Right lobe of liver (tissue), 6 donors: Measurements from ENCODE around the gene IRAK3. TPM values are rescaled to one million over a fixed set of nuclear protein-coding genes. Genes with fewer than 3 reads are reported as not detected.
"Not testable (repeated sequence)": the region's sequence is repeated elsewhere in the genome, so short reads cannot be mapped to it uniquely, and the experiment has no call there.

Experiments
- ATAC-seq, 4 donors: fragments of 200-7000 bp; cut with Tn5 transposase; one replicate each; pipeline ENCODE4 v1.9.1; 2020; ENCODE audit warnings: mild to moderate bottlenecking in 4 of 4, moderate library complexity in 4 of 4
- DNase-seq, 3 donors: peaks; one replicate each; pipeline ENCODE4 v3.0.0-alpha.2; 2020
- H3K27ac ChIP-seq, 3 donors: fragments of 200-600 bp; one replicate each; pipeline ENCODE4 v1.8.0; 2022
- H3K27me3 ChIP-seq, 2 donors: fragments of 200-600 bp; one replicate each; pipeline ENCODE4 v1.8.0; 2022
- H3K36me3 ChIP-seq, 4 donors: fragments of 200-600 bp; sonication (generic) in 1 of 4; one replicate each; pipeline versions ENCODE4 v1.5.1 to v1.8.0; 2017 to 2022; ENCODE audit warnings: control low read depth in 1 of 4
- H3K4me1 ChIP-seq, 4 donors: fragments of 200-600 bp; sonication (generic) in 1 of 4; one replicate each; pipeline versions ENCODE4 v1.5.1 to v1.8.0; 2017 to 2022; ENCODE audit warnings: control low read depth in 1 of 4
- H3K4me3 ChIP-seq, 3 donors: fragments of 200-600 bp; one replicate each; pipeline ENCODE4 v1.8.0; 2022
- H3K9me3 ChIP-seq, 4 donors: fragments of 200-600 bp; sonication (generic) in 1 of 4; one replicate each; pipeline versions ENCODE4 v1.5.1 to v1.8.0; 2017 to 2022; ENCODE audit warnings: control low read depth in 1 of 4
- POLR2A ChIP-seq: fragments of 450-650 bp; IDR thresholded peaks from one replicate; pipeline ENCODE4 v1.6.1; 2017; ENCODE audit warnings: antibody characterized with exemption, mild to moderate bottlenecking
- WGBS: methylation state at CpG from one replicate; pipeline ENCODE4 v1.1.6; 2018; ENCODE audit warnings: low coverage, low lambda C conversion rate; ENCODE audit not compliant: insufficient coverage; ENCODE audit errors: missing lambda C conversion rate; 5-methylcytosine and 5-hydroxymethylcytosine counted together
- intact Hi-C, 2 donors: fragments of 100-400 bp; cut with DNase I; formaldehyde crosslinking; loops; one replicate each; pipeline versions ENCODE4 v1.11.2 to v1.14.1; 2022
- total RNA-seq, 6 experiments: library from RNA; depleted of rRNA in 2 of 6; stranded (reverse); fragments of >200 nt in 2 of 6; fragmentation: NEBNext Ultra II Directional in 3 of 6; extraction: Animal tissue kit (Norgen Biotek cat#: 25700) in 3 of 6; gene quantifications; one replicate each; pipeline versions ENCODE4 v1.1.0 to v1.2.4, GENCODE V29; 2016 to 2023
- TF ChIP-seq, protein P1 (sequence below), 4 donors: fragments of 200-600 bp in 3 of 4; fragments of 450-650 bp in 1 of 4; IDR thresholded peaks; one replicate each; pipeline versions ENCODE4 v1.5.1 to v1.8.0; 2016 to 2022; ENCODE audit warnings: antibody characterized with exemption in 4 of 4, mild to moderate bottlenecking in 2 of 4
- donor health status: DM: no; HTN: yes; CAD: no.
- donor health status: DM: no; HTN: no; CAD: no.
- donor health status: DM: no; HTN: no; CAD: no.
- donor health status: DM: no; HTN: yes; CAD: no.
- donor health status: DM: no; HTN: yes; CAD: no.

IRAK3 gene
- total RNA-seq, 6 experiments from 2014 or later: 1.3 to 7.0 (median 3.5) TPM

DNA sequence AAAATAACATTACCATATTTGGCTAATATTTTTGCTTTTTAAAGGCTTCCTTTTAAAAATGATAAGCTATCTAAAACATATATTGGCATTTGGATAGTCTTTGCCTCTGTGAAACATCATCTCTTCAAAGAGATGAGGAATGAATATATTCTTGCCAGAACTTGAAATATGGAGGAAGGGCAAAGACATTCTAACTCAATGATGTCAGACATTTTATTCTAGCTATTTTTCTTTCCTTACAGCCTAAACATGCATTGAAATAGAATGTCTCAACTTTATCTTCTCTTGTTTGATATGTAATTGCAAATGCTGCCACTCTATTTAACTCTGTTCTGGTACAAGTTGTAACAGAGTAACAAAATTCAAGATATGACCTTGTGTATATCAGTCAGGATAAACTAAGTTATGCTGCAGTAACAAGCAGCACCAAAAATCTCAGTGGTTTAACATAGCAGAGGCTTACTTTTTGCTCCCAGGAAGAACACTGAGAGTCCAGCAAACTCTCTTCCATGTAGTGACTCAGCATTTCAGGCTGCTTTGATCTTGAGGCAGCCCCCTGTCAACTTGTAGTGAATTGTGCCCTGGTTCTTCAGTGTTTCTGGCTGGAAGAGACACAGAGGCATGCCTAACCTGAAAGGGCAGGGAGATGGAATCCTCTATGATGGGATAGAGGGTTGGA, 11.0 kb downstream of the IRAK3 start:
- Histone ChIP-seq H3K4me1 (no peaks in the 10 kb centered on the region), H3K27me3 (no peaks in the 10 kb centered on the region), H3K36me3 (no peaks in the 10 kb centered on the region), H3K9me3 (peaks cover 0 to 2% (median 0%) of the 10 kb centered on the region in 4 donors), H3K27ac (no peak overlapping the region), H3K4me3 (no peak overlapping the region)
- intact Hi-C loops: no loop called here
- ATAC-seq: no peak
- TF ChIP-seq POLR2A: no peak
- TF ChIP-seq, protein P1, sequence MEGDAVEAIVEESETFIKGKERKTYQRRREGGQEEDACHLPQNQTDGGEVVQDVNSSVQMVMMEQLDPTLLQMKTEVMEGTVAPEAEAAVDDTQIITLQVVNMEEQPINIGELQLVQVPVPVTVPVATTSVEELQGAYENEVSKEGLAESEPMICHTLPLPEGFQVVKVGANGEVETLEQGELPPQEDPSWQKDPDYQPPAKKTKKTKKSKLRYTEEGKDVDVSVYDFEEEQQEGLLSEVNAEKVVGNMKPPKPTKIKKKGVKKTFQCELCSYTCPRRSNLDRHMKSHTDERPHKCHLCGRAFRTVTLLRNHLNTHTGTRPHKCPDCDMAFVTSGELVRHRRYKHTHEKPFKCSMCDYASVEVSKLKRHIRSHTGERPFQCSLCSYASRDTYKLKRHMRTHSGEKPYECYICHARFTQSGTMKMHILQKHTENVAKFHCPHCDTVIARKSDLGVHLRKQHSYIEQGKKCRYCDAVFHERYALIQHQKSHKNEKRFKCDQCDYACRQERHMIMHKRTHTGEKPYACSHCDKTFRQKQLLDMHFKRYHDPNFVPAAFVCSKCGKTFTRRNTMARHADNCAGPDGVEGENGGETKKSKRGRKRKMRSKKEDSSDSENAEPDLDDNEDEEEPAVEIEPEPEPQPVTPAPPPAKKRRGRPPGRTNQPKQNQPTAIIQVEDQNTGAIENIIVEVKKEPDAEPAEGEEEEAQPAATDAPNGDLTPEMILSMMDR (IDR thresholded peaks at IDR 0.05): no peak
- no peak for DNase-seq

DNA sequence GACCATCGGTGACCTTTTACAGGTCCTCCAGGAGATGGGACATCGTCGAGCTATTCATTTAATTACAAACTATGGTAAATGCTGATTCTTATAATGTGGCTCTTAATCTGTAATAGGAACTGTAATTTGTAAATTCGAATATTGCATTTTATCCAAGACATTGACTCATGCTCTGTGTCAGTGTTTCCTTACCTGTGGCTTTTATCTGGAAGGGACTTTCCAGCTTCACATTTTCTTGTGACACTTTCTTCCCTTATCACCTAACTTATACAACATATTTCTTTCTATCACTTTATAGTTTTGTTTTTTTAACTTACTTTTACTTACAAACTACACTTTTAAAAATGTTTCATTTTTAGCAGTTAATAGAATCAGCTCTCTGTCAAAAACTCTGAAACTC, 14.8 kb downstream of the IRAK3 start:
- intact Hi-C loops: no loop called here
- Histone ChIP-seq H3K27ac (no peak overlapping the region), H3K36me3 (no peaks in the 10 kb centered on the region), H3K9me3 (no peaks in the 10 kb centered on the region), H3K27me3 (no peaks in the 10 kb centered on the region), H3K4me3 (no peak overlapping the region), H3K4me1 (no peaks in the 10 kb centered on the region)
- DNase-seq: no peak
- TF ChIP-seq, protein P1 (IDR thresholded peaks at IDR 0.05): no peak
- TF ChIP-seq POLR2A: no peak
- WGBS: 42% methylated on average over 4 of the region's 4 CpGs
- ATAC-seq: no peak

DNA sequence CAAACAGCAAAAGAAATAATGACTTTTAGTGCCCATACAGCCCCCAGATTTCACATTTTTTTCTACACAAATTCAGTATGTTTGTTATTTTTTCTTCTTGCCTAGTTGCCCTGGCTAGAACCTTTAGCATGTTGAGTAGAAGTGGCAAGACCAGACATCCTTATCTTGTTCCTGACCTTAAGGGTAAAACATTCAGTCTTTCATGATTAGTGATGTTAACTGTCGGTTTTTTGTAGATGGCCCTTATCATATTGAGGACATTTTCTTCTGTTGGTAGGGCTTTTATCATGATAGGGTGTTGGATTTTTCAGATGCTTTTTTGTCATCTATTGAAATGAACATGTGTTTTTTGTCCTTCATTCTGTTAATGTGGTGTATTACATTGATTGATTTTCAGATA, 17.1 kb downstream of the IRAK3 start:
- WGBS: 55% methylated on average over 1 of the region's 1 CpG
- intact Hi-C loops: no loop called here
- H3K36me3 ChIP-seq: no peaks in the 10 kb centered on the region
- H3K9me3 ChIP-seq: no peaks in the 10 kb centered on the region
- H3K4me3 ChIP-seq: no peak overlapping the region
- TF ChIP-seq, protein P1 (IDR thresholded peaks at IDR 0.05): no peak
- no peak for TF ChIP-seq POLR2A
- H3K4me1 ChIP-seq: no peaks in the 10 kb centered on the region
- ATAC-seq: no peak
- H3K27ac ChIP-seq: no peak overlapping the region
- no peaks in the 10 kb centered on the region for H3K27me3 ChIP-seq
- no peak for DNase-seq

DNA sequence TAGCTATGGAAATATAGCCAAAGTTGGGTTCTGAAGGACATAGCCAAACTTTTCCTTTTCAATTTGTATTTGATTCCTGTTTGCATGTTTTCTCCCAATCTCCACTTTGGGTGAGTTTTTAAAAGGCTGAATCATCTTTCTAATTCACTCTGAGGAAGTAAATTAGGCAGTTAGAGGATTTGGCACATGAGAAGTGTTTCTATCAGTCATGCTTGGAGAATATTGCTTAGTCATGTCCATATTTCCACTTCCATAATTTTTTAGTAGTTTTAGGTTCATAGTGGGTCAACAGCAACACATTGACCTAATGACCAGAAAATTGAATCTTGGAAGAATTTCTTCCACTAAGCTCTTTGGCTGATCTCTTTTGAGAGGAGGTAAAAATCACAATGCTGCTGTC, 21.8 kb downstream of the IRAK3 start:
- no peak overlapping the region for H3K4me3 ChIP-seq
- H3K27me3 ChIP-seq: no peaks in the 10 kb centered on the region
- H3K4me1 ChIP-seq: no peaks in the 10 kb centered on the region
- DNase-seq (no peak), ATAC-seq (peak in 2 of 4 donors; percentile 29 to 50)
- H3K9me3 ChIP-seq: no peaks in the 10 kb centered on the region
- no peaks in the 10 kb centered on the region for H3K36me3 ChIP-seq
- TF ChIP-seq POLR2A: no peak
- TF ChIP-seq, protein P1 (IDR thresholded peaks at IDR 0.05): no peak
- intact Hi-C loops: no loop called here
- no peak overlapping the region for H3K27ac ChIP-seq

DNA sequence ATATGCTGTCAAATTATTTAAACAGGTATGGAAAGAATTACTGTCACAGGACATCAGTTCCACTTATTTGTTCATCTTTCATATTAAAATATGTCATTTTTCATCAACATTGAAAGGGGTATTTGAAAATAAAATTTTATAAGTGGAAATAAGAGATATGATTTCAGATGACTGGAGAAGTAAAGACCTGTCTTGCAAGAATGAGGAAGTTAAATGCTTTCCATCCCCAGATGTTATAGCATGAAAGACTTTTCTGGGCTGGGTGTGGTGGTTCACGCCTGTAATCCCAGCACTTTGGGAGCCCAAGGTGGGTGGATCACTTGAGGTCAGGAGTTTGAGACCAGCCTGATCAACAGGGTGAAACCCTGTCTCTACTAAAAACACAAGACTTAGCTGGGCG, 22.6 kb downstream of the IRAK3 start:
- H3K4me3 ChIP-seq, H3K27ac ChIP-seq, H3K4me1 ChIP-seq, DNase-seq, intact Hi-C loops, ATAC-seq, H3K36me3 ChIP-seq, H3K9me3 ChIP-seq, H3K27me3 ChIP-seq: not testable (repeated sequence)
- 22% methylated on average over 2 of the region's 2 CpGs for WGBS

DNA sequence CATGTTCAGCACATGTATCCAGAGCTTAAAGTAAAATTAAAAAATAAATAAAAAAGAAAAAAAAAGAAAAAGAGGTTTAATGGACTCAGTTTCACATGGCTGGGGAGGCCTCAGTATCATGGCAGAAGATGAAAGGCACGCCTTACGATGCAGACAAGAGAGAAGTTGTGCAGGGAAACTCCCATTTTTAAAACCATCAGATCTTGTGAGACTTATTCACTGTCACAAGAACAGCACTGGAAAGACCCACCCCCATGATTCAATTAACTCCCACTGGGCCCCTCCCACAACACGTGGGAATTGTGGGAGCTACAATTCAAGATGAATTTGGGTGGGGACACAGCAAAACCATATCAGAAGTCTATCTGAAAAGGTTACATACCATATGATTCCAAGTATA, 24.0 kb downstream of the IRAK3 start:
- intact Hi-C loops: not testable (repeated sequence)

More for the DNA sequence above, 24.0 kb downstream of the IRAK3 start:
- DNase-seq, H3K36me3 ChIP-seq, H3K4me3 ChIP-seq, ATAC-seq, H3K9me3 ChIP-seq, H3K4me1 ChIP-seq, H3K27me3 ChIP-seq, H3K27ac ChIP-seq: not testable (repeated sequence)
- WGBS: 50% methylated on average over 2 of the region's 3 CpGs
